GM12801 (cell line): ENCODE data around the gene TRERF1.

Experiments
- TF ChIP-seq, protein P1 (sequence below): IDR thresholded peaks from one replicate; pipeline ENCODE4 v1.5.1; 2011; ENCODE audit warnings: control low read depth; ENCODE audit not compliant: insufficient read length; ENCODE audit errors: extremely low read depth

Gene TRERF1

DNA sequence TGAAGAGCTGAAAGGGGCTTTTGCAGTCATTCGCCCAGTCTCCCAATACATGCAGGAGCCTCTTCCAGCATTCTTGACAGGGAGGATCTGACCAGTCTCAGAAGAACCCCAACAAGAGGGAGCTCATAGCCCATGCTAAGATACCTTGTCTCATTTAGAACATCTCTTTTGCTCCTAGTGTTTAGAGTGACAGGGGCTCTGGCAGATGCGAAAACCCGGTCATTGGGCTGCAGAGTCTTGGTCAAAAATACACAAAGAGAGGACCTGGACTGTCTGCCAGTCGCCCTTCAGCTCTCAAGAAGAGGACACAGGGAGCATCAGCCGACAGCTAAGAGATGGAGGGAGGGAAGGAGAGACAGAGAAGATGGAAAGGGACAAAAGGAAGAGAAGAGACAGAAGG lies 257.7 kb downstream of the TRERF1 start:
- TF ChIP-seq, protein P1, sequence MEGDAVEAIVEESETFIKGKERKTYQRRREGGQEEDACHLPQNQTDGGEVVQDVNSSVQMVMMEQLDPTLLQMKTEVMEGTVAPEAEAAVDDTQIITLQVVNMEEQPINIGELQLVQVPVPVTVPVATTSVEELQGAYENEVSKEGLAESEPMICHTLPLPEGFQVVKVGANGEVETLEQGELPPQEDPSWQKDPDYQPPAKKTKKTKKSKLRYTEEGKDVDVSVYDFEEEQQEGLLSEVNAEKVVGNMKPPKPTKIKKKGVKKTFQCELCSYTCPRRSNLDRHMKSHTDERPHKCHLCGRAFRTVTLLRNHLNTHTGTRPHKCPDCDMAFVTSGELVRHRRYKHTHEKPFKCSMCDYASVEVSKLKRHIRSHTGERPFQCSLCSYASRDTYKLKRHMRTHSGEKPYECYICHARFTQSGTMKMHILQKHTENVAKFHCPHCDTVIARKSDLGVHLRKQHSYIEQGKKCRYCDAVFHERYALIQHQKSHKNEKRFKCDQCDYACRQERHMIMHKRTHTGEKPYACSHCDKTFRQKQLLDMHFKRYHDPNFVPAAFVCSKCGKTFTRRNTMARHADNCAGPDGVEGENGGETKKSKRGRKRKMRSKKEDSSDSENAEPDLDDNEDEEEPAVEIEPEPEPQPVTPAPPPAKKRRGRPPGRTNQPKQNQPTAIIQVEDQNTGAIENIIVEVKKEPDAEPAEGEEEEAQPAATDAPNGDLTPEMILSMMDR = no peak

DNA sequence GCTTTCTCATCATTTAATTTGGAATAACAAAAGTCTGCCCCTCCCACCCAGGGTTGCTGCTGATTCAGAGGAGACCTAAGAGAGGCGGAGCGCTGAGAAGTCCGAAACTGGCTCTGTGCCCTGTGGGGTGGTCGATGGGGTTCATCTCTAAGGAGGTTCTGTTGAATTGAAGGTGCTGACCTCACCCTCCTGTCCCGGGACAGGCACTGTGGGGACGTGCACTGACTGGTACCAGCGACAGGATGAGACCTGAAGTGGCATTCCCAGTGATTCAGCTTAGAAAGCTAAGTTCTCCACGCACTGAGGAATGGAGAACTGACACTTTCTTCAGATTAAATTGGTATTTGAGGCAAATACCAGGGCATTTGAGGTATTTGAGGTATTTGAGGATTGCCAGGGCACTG lies 258.2 kb downstream of the TRERF1 start:
- TF ChIP-seq, protein P1 = no peak

DNA sequence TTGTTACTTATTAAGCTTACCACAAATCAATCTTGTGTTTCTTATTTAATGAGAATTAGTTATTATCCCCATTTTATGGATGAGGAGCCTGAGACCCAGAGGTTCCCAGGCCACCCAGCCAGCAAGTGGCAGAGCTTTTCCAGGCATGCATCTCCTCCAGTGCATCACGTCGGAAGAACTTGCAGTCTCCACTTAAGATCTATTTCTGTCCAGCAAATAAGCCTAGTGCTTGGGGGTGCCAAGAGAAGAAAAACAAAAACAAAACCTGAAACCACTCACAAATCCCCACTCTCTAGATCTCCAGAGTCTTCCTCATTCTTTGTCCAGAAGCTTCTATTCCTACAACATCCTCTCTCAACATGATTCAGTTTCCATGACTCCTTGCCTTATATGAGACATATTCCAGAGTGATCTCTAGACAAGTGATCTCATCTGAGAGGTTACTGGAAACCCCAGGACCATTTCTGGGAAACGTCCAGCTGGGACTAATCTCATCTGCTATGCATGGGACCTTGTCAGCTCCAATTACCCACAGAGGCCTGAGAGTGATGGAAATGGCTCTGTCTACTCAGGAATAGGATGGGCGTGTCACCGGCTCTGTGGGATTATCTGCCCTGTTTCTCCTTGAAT lies 261.1 kb downstream of the TRERF1 start:
- TF ChIP-seq, protein P1 = no peak

DNA sequence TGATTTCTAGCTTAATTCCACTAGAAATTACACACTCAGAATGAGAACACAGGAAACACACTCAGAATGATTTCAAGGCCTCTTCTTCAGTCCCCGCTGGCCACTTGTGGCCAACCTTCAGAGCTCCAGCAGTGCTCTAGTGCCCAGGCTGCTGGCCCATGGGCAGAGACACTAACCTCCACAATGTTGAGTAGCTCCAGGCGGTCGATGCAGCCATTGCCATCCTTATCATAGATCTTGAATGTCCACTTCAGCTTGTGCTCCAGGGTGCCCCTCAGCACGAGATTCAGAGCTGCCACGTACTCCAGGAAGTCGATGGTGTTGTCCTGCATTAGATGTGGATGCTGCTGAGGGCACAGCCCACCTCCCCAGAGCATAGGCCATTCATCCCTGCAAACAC lies 263.3 kb downstream of the TRERF1 start:
- TF ChIP-seq, protein P1 = no peak

DNA sequence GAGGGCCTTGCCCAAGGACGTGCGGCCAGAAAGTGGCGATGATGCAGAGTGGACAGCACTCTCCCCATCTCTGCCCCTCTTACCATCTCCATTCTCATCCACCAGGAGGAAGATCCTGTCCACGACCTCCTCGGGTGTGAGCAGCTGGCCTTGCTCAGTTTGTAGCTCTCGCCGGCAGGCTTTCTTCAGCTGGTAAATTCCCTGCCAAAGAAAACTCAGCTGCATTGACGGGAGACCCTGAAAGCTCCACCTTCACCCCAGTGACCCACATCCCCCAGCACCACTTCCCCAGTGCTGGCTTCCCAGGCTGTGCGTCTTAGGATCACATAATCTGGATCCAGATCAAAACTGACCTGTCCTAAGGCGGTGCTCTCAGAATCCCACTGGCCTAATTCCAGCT lies 266.1 kb downstream of the TRERF1 start:
- TF ChIP-seq, protein P1 = no peak

DNA sequence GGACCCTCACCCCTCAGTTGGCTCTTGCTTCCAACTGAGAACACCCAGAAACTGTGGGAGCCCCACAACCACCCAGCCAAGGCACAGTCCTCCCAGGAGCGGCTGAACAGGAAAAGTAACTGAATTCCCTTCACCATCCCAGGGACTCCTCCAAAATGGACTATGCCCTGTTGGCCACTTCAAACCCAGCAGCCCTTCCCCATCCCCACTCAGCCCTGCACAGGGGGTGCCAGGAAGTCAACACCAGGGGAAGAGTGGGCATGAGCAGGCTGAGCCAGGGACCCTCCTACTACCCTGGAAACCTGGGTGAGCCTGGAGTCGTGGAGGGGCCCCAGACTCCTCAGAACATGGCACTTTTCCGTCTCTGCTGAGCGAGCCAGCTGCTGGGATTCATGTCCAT lies 267.3 kb downstream of the TRERF1 start:
- TF ChIP-seq, protein P1 = no peak

DNA sequence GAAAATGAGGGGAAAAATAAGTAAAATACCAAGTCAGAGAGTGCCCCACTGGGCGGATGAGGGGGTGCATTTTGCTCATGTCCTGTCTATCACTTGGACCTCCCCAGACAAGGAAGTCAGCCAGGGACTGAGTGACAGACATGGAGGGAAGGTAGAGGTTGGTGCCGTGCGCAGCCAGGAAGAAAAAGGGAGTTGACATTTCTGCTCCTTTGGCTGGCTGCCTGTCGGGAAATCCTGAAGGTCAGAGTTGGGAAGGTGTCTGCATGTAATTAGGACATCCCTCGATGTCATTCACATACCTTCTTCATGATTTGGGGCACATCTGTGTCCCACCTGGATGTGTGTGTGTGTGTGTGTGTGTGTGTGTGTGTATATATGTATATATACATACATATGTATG lies 269.6 kb downstream of the TRERF1 start:
- TF ChIP-seq, protein P1 = no peak
